Osteoblast (primary cell): ENCODE measurements around the gene TENM4. TPM values are rescaled to one million over a fixed set of nuclear protein-coding genes. Genes with fewer than 3 reads are reported as not detected.

ENCODE experiments used
- DNase-seq: peaks from one replicate; pipeline ENCODE4 v3.0.0; 2011; ENCODE audit warnings: low spot score, mixed read lengths; ENCODE audit not compliant: insufficient read length; ENCODE audit errors: missing footprints
- H2AFZ ChIP-seq: 2 replicates; pipeline ENCODE4 v1.6.0; 2011; ENCODE audit warnings: mild to moderate bottlenecking, low read length
- H3K27ac ChIP-seq: 2 replicates; pipeline ENCODE4 v1.5.1; 2011; ENCODE audit warnings: mild to moderate bottlenecking, low read depth, low read length, moderate library complexity
- H3K27me3 ChIP-seq: 2 replicates; pipeline ENCODE4 v1.6.0; 2012; ENCODE audit warnings: mild to moderate bottlenecking, control low read depth, inconsistent platforms, low read length, moderate library complexity; ENCODE audit not compliant: insufficient read depth
- H3K36me3 ChIP-seq: 2 replicates; pipeline ENCODE4 v1.5.1; 2011; ENCODE audit warnings: mild to moderate bottlenecking, low read length, control low read depth, moderate library complexity; ENCODE audit not compliant: insufficient read depth
- H3K4me1 ChIP-seq: 2 replicates; pipeline ENCODE4 v1.5.1; 2011; ENCODE audit warnings: mild to moderate bottlenecking, low read length, control low read depth, moderate library complexity; ENCODE audit not compliant: insufficient read depth
- H3K4me2 ChIP-seq: 2 replicates; pipeline ENCODE4 v1.6.0; 2011; ENCODE audit warnings: mild to moderate bottlenecking, low read length; ENCODE audit not compliant: insufficient read depth
- H3K4me3 ChIP-seq: fragments of 200-600 bp; sonication (generic); 3 replicates; pipeline ENCODE4 v1.5.1; 2012; ENCODE audit warnings: mild to moderate bottlenecking, low read length, inconsistent platforms; ENCODE audit not compliant: insufficient read depth
- H3K79me2 ChIP-seq: 2 replicates; pipeline ENCODE4 v1.6.0; 2012; ENCODE audit warnings: mild to moderate bottlenecking, low read length, control low read depth, inconsistent platforms; ENCODE audit not compliant: insufficient read depth
- H3K9me3 ChIP-seq: 2 replicates; pipeline ENCODE4 v1.5.1; 2011; ENCODE audit warnings: low read depth, low read length, control low read depth
- H4K20me1 ChIP-seq: 2 replicates; pipeline ENCODE4 v1.6.0; 2012; ENCODE audit warnings: mild to moderate bottlenecking, low read length, control low read depth; ENCODE audit not compliant: insufficient read depth
- total RNA-seq: library from RNA; depleted of rRNA; stranded (reverse); fragments of >200 nt; gene quantifications from 2 replicates; pipeline ENCODE4 v1.2.3, GENCODE V29; 2012
- TF ChIP-seq, protein P1 (sequence below): IDR thresholded peaks from 2 replicates; pipeline ENCODE4 v1.5.1; 2011; ENCODE audit warnings: mild to moderate bottlenecking, low read depth, low read length, moderate library complexity; ENCODE audit errors: extremely low read depth

TENM4 gene
- total RNA-seq, 1 donor: 63.3 TPM

DNA sequence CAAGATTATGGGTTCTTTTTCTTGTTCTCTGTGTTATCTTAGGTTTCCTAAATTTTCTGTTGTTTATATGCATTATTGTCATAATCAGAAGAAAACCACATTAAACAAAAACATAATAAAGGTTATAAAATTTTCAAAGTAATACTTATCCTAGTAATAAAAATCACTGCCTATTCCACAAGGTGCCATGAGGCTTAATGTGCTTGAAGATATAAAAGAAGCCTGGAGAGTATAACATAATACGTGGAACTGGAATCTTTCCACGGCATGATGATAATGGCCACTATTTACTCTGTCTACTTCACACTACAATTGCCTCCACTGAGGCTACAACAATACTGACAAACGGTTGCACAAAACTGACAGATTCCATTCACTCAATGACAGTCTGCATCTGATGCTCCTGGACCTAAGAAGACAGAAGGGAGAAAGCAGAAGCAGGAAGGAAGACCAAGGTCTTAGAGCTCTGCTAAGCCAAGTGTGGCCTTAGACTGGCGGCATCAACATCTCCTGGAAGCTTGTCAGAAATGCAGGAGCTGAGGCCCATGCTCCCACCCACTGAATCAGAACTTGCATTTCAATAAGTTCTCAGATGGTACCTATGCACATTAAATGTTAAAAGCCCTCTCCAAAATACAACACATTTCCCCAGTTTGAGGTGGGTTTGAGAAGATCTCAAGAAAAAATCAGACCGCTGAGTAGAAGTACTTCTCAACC lies 13.1 kb downstream of the TENM4 start:
- H2AFZ ChIP-seq: no peak overlapping the region
- H3K4me2 ChIP-seq: no peak overlapping the region
- H3K4me1 ChIP-seq: peaks cover 12% of the 10 kb centered on the region
- no peak for DNase-seq
- H3K27me3 ChIP-seq: no peaks in the 10 kb centered on the region
- TF ChIP-seq, protein P1, sequence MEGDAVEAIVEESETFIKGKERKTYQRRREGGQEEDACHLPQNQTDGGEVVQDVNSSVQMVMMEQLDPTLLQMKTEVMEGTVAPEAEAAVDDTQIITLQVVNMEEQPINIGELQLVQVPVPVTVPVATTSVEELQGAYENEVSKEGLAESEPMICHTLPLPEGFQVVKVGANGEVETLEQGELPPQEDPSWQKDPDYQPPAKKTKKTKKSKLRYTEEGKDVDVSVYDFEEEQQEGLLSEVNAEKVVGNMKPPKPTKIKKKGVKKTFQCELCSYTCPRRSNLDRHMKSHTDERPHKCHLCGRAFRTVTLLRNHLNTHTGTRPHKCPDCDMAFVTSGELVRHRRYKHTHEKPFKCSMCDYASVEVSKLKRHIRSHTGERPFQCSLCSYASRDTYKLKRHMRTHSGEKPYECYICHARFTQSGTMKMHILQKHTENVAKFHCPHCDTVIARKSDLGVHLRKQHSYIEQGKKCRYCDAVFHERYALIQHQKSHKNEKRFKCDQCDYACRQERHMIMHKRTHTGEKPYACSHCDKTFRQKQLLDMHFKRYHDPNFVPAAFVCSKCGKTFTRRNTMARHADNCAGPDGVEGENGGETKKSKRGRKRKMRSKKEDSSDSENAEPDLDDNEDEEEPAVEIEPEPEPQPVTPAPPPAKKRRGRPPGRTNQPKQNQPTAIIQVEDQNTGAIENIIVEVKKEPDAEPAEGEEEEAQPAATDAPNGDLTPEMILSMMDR: no peak
- H3K9me3 ChIP-seq: no peaks in the 10 kb centered on the region
- peaks cover 12% of the 10 kb centered on the region for H3K79me2 ChIP-seq
- no peak overlapping the region for H3K4me3 ChIP-seq
- H4K20me1 ChIP-seq: no peaks in the 10 kb centered on the region
- H3K36me3 ChIP-seq: no peaks in the 10 kb centered on the region
- no peak overlapping the region for H3K27ac ChIP-seq

DNA sequence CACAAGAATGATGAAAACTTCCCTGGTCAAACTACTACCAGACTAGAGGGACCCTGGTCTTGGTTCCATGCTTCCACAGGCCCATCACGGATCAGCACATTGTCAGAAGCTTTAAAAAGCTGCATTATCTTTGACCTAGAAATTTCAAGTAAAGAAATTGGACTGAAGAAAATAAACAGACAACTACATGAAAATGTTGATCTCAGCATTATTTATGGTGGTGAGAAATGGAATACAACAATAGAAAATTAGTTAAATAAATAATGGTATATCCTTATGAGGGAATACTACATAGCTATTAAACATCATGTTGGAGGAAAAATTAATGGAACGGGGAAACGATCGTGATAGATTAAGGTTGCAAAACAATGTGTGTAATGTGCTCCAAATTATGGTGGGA lies 13.7 kb downstream of the TENM4 start:
- H3K27ac ChIP-seq: no peak overlapping the region
- H3K79me2 ChIP-seq: peaks cover 10% of the 10 kb centered on the region
- no peaks in the 10 kb centered on the region for H4K20me1 ChIP-seq
- H3K4me1 ChIP-seq: peaks cover 11% of the 10 kb centered on the region
- no peak overlapping the region for H3K4me3 ChIP-seq
- H2AFZ ChIP-seq: no peak overlapping the region
- TF ChIP-seq, protein P1: no peak
- no peaks in the 10 kb centered on the region for H3K9me3 ChIP-seq
- no peaks in the 10 kb centered on the region for H3K36me3 ChIP-seq
- H3K27me3 ChIP-seq: no peaks in the 10 kb centered on the region
- no peak for DNase-seq
- H3K4me2 ChIP-seq: no peak overlapping the region

DNA sequence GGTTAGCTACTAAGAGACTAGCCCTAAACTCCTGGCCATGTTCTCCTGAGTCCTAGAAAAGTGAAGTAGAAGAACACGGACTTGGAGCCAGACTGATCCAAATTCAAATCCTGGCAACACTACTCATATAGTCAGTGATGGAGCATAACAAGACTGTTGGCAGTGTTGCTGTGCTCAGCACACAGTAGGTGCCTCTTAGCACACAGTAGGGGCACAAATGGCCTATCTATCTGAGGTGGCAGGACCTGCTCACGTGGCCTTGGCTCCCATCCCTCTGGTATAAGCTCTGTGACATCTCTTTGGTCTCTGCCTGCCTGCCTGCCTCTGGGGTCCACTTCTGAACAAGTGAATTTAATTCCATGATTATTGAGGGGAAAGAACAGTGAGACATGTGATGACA lies 15.4 kb downstream of the TENM4 start:
- Histone ChIP-seq H3K36me3 (no peaks in the 10 kb centered on the region), H3K27me3 (no peaks in the 10 kb centered on the region), H3K4me2 (no peak overlapping the region), H4K20me1 (no peaks in the 10 kb centered on the region), H3K4me3 (no peak overlapping the region), H3K9me3 (no peaks in the 10 kb centered on the region), H3K4me1 (no peaks in the 10 kb centered on the region), H3K27ac (no peak overlapping the region), H3K79me2 (peaks cover 12% of the 10 kb centered on the region), H2AFZ (no peak overlapping the region)
- TF ChIP-seq, protein P1: no peak
- DNase-seq: no peak

DNA sequence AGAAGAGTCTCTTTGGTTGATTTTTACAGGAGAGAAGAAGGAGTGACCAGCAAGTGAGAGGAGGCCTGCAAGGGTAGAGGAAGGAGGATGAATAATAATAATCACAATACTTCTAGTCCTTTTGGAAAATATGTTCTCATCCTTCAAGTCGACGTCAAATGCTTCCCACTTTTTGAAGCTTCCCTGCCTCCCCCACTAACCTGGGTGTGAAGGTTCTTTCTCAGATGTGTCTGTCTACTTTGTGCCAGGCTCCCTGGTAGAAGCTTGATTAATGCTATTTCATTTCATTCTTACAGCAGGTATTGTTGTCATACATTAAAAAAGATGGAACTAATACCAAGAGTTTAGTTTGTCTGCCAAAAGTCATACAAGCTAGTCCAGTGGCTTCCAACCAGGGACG lies 17.1 kb downstream of the TENM4 start:
- Histone ChIP-seq H3K9me3 (no peaks in the 10 kb centered on the region), H3K4me2 (no peak overlapping the region), H2AFZ (no peak overlapping the region), H3K79me2 (peaks cover 6% of the 10 kb centered on the region), H3K4me1 (peaks cover 7% of the 10 kb centered on the region), H3K4me3 (no peak overlapping the region), H4K20me1 (no peaks in the 10 kb centered on the region), H3K36me3 (no peaks in the 10 kb centered on the region), H3K27me3 (no peaks in the 10 kb centered on the region), H3K27ac (no peak overlapping the region)
- TF ChIP-seq, protein P1: no peak
- no peak for DNase-seq
